Neural crest cell (in vitro differentiated cells): ENCODE results near the gene TIAM1. TPM values are rescaled to one million over a fixed set of nuclear protein-coding genes. Genes with fewer than 3 reads are reported as not detected.

Experiments
- DNase-seq: peaks from one replicate; pipeline ENCODE4 v3.0.0; 2021; ENCODE audit warnings: low read depth, mixed read lengths, low spot score
- H3K27ac Mint-ChIP-seq: one replicate; pipeline ENCODE4 v1.8.0; 2021; ENCODE audit warnings: mild to moderate bottlenecking, mixed read lengths; ENCODE audit not compliant: unreplicated experiment
- H3K27me3 Mint-ChIP-seq: 2 replicates; pipeline ENCODE4 v1.8.0; 2021; ENCODE audit warnings: low read depth, mild to moderate bottlenecking, mixed read lengths
- H3K36me3 Mint-ChIP-seq: 2 replicates; pipeline ENCODE4 v1.8.0; 2021; ENCODE audit warnings: low read depth, mild to moderate bottlenecking, mixed read lengths
- H3K4me1 Mint-ChIP-seq: 2 replicates; pipeline ENCODE4 v1.8.0; 2021; ENCODE audit warnings: mixed read lengths
- H3K4me3 Mint-ChIP-seq: one replicate; pipeline ENCODE4 v1.8.0; 2021; ENCODE audit warnings: mild to moderate bottlenecking, mixed read lengths
- H3K9me3 Mint-ChIP-seq: 2 replicates; pipeline ENCODE4 v1.8.0; 2021; ENCODE audit warnings: mixed read lengths
- total RNA-seq: library from RNA; stranded (reverse); gene quantifications from 2 replicates; pipeline ENCODE4 v1.2.1, GENCODE V29; 2021
- TF ChIP-seq, protein P1 (sequence below): fragments of 200-600 bp; sonication (generic); conservative IDR thresholded peaks from 2 replicates; pipeline ENCODE4 v1.5.0; 2021; ENCODE audit warnings: antibody characterized with exemption, mild to moderate bottlenecking

Gene TIAM1
- total RNA-seq, 1 donor from 2014 or later: 53.6 TPM

DNA sequence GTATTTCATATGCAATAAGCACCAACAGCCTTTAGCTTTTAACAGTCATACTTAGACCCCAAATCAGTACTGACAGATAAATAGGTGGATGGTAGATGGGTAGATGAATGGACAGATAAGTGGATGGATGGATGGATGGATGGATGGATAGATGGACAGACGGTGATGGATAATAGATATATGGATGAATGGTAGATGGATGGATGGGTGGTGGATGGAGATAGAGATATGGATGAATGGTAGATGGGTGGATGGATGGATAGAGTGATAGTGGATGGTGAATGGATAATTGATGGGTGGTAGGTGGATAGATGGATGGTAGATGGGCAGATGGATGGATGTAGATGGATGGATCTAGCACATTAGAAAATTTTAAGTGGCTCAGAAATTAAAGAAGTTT lies 62.5 kb downstream of the TIAM1 start:
- Mint-ChIP-seq H3K4me1 (no peaks in the 10 kb centered on the region), H3K9me3 (peaks cover 4% of the 10 kb centered on the region), H3K27ac (peak overlapping the region; percentile 73), H3K4me3 (no peak overlapping the region), H3K27me3 (no peaks in the 10 kb centered on the region), H3K36me3 (peaks cover 4% of the 10 kb centered on the region)
- TF ChIP-seq, protein P1, sequence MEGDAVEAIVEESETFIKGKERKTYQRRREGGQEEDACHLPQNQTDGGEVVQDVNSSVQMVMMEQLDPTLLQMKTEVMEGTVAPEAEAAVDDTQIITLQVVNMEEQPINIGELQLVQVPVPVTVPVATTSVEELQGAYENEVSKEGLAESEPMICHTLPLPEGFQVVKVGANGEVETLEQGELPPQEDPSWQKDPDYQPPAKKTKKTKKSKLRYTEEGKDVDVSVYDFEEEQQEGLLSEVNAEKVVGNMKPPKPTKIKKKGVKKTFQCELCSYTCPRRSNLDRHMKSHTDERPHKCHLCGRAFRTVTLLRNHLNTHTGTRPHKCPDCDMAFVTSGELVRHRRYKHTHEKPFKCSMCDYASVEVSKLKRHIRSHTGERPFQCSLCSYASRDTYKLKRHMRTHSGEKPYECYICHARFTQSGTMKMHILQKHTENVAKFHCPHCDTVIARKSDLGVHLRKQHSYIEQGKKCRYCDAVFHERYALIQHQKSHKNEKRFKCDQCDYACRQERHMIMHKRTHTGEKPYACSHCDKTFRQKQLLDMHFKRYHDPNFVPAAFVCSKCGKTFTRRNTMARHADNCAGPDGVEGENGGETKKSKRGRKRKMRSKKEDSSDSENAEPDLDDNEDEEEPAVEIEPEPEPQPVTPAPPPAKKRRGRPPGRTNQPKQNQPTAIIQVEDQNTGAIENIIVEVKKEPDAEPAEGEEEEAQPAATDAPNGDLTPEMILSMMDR: no peak
- DNase-seq: no peak

DNA sequence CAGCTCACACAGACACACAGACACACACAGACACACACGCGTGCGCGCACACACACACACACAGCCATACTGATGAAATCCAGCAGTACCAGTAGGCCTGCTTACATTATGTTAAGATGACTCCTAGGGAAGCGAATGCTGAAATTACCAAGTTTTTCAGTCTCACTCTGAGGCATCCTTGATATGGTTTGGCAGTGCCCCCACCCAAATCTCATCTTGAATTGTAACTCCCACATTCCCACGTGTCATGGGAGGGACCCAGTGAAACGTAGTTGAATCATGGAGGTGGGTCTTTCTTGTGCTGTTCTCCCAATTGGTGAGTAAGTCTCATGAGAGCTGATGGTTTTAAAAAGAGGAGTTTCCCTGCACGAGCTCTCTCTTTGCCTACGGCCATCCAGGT lies 64.1 kb downstream of the TIAM1 start:
- no peaks in the 10 kb centered on the region for H3K27me3 Mint-ChIP-seq
- peaks cover 4% of the 10 kb centered on the region for H3K9me3 Mint-ChIP-seq
- peaks cover 4% of the 10 kb centered on the region for H3K36me3 Mint-ChIP-seq
- DNase-seq: no peak
- no peak overlapping the region for H3K27ac Mint-ChIP-seq
- H3K4me1 Mint-ChIP-seq: no peaks in the 10 kb centered on the region
- TF ChIP-seq, protein P1: no peak
- H3K4me3 Mint-ChIP-seq: no peak overlapping the region

GRCh38 chr21:31279214-31279613 lies 64.8 kb downstream of the TIAM1 start:
- Mint-ChIP-seq H3K4me1 (no peaks in the 10 kb centered on the region), H3K27me3 (no peaks in the 10 kb centered on the region), H3K27ac (no peak overlapping the region), H3K36me3 (peaks cover 4% of the 10 kb centered on the region), H3K9me3 (peaks cover 4% of the 10 kb centered on the region), H3K4me3 (no peak overlapping the region)
- no peak for DNase-seq
- TF ChIP-seq, protein P1: no peak

GRCh38 chr21:31278511-31279130 lies 65.4 kb downstream of the TIAM1 start:
- H3K4me1 Mint-ChIP-seq: no peaks in the 10 kb centered on the region
- no peaks in the 10 kb centered on the region for H3K27me3 Mint-ChIP-seq
- no peak overlapping the region for H3K27ac Mint-ChIP-seq
- TF ChIP-seq, protein P1: no peak
- DNase-seq: no peak
- H3K4me3 Mint-ChIP-seq: no peak overlapping the region
- peaks cover 6% of the 10 kb centered on the region for H3K36me3 Mint-ChIP-seq
- H3K9me3 Mint-ChIP-seq: peaks cover 4% of the 10 kb centered on the region

GRCh38 chr21:31276663-31277062 lies 67.4 kb downstream of the TIAM1 start:
- H3K4me3 Mint-ChIP-seq: no peak overlapping the region
- H3K4me1 Mint-ChIP-seq: no peaks in the 10 kb centered on the region
- TF ChIP-seq, protein P1: no peak
- peaks cover 8% of the 10 kb centered on the region for H3K36me3 Mint-ChIP-seq
- no peak for DNase-seq
- no peaks in the 10 kb centered on the region for H3K27me3 Mint-ChIP-seq
- H3K9me3 Mint-ChIP-seq: peaks cover 3% of the 10 kb centered on the region
- no peak overlapping the region for H3K27ac Mint-ChIP-seq
